Parathyroid adenoma (tissue), 2 donors: ENCODE measurements around the gene ARHGEF5.

Source experiments
- H2AFZ ChIP-seq: fragments of 300-600 bp; sonication (generic); one replicate; pipeline ENCODE4 v1.7.0; 2017; ENCODE audit warnings: antibody characterized with exemption, mild to moderate bottlenecking
- H3K27ac ChIP-seq: fragments of 300-600 bp; sonication (generic); one replicate; pipeline ENCODE4 v1.7.0; 2017
- H3K27me3 ChIP-seq: fragments of 300-600 bp; sonication (generic); one replicate; pipeline ENCODE4 v1.7.0; 2017; ENCODE audit warnings: low read length; ENCODE audit not compliant: control insufficient read depth, insufficient read depth
- H3K36me3 ChIP-seq: fragments of 300-600 bp; sonication (generic); one replicate; pipeline ENCODE4 v1.7.0; 2017; ENCODE audit warnings: low read length; ENCODE audit not compliant: control insufficient read depth, insufficient read depth
- H3K4me1 ChIP-seq: fragments of 300-600 bp; sonication (generic); one replicate; pipeline ENCODE4 v1.7.0; 2017; ENCODE audit warnings: control low read depth
- H3K4me2 ChIP-seq: fragments of 300-600 bp; sonication (generic); one replicate; pipeline ENCODE4 v1.7.0; 2017; ENCODE audit warnings: low read length
- H3K4me3 ChIP-seq: fragments of 300-600 bp; sonication (generic); one replicate; pipeline ENCODE4 v1.7.0; 2017; ENCODE audit warnings: low read depth, low read length
- H3K79me2 ChIP-seq: fragments of 300-600 bp; sonication (generic); one replicate; pipeline ENCODE4 v1.7.0; 2017; ENCODE audit warnings: control low read depth
- H3K9ac ChIP-seq: fragments of 300-600 bp; sonication (generic); one replicate; pipeline ENCODE4 v1.7.0; 2017; ENCODE audit warnings: mild to moderate bottlenecking
- H3K9me3 ChIP-seq: fragments of 300-600 bp; sonication (generic); one replicate; pipeline ENCODE4 v1.7.0; 2017; ENCODE audit warnings: low read length; ENCODE audit not compliant: control insufficient read depth
- TF ChIP-seq, protein P1 (sequence below): fragments of 300-600 bp; sonication (generic); IDR thresholded peaks from one replicate; pipeline ENCODE4 v1.7.0; 2017; ENCODE audit warnings: antibody characterized with exemption, mild to moderate bottlenecking
- donor health status: primary hyperparathyroidism.

Gene ARHGEF5

DNA sequence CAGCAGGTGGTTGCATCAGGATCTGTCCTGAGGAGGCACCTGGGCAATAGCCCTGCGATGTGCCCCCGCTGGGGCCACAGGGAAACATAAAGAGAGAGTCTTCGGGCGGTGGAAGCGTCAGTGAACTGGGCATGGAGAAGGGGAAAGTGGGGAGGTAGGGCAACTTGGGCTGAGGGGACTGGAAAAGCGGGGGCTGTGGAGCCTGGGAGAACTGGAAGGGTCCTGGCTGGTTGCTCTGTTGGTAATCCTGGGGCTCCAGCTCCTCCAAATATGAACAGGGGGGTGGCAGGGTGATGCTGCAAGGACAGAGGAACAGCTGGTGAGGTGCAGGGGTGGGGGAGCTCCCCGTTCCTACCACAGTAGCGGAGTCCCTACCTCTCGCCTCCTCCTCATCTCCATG is 43.1 kb downstream of the ARHGEF5 start:
- Histone ChIP-seq H2AFZ (no peak overlapping the region), H3K27me3 (no peaks in the 10 kb centered on the region), H3K36me3 (no peaks in the 10 kb centered on the region), H3K4me1 (no peaks in the 10 kb centered on the region), H3K79me2 (no peaks in the 10 kb centered on the region), H3K27ac (no peak overlapping the region), H3K9ac (no peak overlapping the region), H3K4me3 (no peak overlapping the region), H3K4me2 (no peak overlapping the region), H3K9me3 (no peaks in the 10 kb centered on the region)
- TF ChIP-seq, protein P1, sequence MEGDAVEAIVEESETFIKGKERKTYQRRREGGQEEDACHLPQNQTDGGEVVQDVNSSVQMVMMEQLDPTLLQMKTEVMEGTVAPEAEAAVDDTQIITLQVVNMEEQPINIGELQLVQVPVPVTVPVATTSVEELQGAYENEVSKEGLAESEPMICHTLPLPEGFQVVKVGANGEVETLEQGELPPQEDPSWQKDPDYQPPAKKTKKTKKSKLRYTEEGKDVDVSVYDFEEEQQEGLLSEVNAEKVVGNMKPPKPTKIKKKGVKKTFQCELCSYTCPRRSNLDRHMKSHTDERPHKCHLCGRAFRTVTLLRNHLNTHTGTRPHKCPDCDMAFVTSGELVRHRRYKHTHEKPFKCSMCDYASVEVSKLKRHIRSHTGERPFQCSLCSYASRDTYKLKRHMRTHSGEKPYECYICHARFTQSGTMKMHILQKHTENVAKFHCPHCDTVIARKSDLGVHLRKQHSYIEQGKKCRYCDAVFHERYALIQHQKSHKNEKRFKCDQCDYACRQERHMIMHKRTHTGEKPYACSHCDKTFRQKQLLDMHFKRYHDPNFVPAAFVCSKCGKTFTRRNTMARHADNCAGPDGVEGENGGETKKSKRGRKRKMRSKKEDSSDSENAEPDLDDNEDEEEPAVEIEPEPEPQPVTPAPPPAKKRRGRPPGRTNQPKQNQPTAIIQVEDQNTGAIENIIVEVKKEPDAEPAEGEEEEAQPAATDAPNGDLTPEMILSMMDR: no peak

- Histone ChIP-seq H3K4me2 (no peak overlapping the region), H3K9me3 (no peaks in the 10 kb centered on the region), H2AFZ (no peak overlapping the region), H3K79me2 (no peaks in the 10 kb centered on the region), H3K4me3 (no peak overlapping the region), H3K9ac (no peak overlapping the region), H3K27me3 (no peaks in the 10 kb centered on the region), H3K36me3 (no peaks in the 10 kb centered on the region), H3K27ac (no peak overlapping the region), H3K4me1 (no peaks in the 10 kb centered on the region)
- TF ChIP-seq, protein P1: no peak
These were observed 43.7 kb downstream of the ARHGEF5 start for GRCh38 chr7:144398911-144399310.

- H3K9me3 ChIP-seq: no peaks in the 10 kb centered on the region
- no peaks in the 10 kb centered on the region for H3K4me1 ChIP-seq
- no peaks in the 10 kb centered on the region for H3K36me3 ChIP-seq
- no peak overlapping the region for H3K4me3 ChIP-seq
- no peak overlapping the region for H3K27ac ChIP-seq
- H3K9ac ChIP-seq: no peak overlapping the region
- no peak overlapping the region for H3K4me2 ChIP-seq
- H3K79me2 ChIP-seq: no peaks in the 10 kb centered on the region
- no peak overlapping the region for H2AFZ ChIP-seq
- H3K27me3 ChIP-seq: no peaks in the 10 kb centered on the region
- TF ChIP-seq, protein P1: no peak
These were observed 44.7 kb downstream of the ARHGEF5 start for GRCh38 chr7:144399946-144400345.

- no peak overlapping the region for H3K4me2 ChIP-seq
- no peaks in the 10 kb centered on the region for H3K79me2 ChIP-seq
- H3K27ac ChIP-seq: no peak overlapping the region
- no peaks in the 10 kb centered on the region for H3K4me1 ChIP-seq
- no peaks in the 10 kb centered on the region for H3K9me3 ChIP-seq
- H3K4me3 ChIP-seq: no peak overlapping the region
- TF ChIP-seq, protein P1: no peak
- no peaks in the 10 kb centered on the region for H3K36me3 ChIP-seq
- H3K9ac ChIP-seq: no peak overlapping the region
- H2AFZ ChIP-seq: no peak overlapping the region
- H3K27me3 ChIP-seq: no peaks in the 10 kb centered on the region
These were observed 46.3 kb downstream of the ARHGEF5 start for GRCh38 chr7:144401490-144401889.

DNA sequence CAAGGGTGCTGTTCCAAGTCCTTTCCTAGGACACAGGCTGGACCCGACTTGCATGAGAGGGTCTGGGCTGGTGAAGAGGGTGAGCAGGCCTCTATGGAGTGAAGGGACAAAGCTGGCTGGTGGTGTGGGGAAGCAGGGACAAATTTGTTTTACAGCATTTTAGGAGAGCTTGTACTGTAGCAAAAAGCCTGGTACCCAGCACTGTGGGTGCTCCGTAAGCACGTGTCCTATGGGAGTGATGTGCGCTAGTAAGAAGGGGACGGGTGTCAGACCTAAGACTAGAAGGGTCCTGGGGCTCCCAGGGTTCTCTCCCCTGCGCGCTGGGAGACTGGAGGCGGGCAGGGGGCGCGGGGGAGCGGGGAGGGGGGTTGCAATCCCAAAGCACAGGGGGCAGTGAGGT is 47.9 kb downstream of the ARHGEF5 start:
- Histone ChIP-seq H3K4me2 (no peak overlapping the region), H3K9me3 (no peaks in the 10 kb centered on the region), H2AFZ (no peak overlapping the region), H3K27me3 (no peaks in the 10 kb centered on the region), H3K4me1 (no peaks in the 10 kb centered on the region), H3K4me3 (no peak overlapping the region), H3K79me2 (no peaks in the 10 kb centered on the region), H3K9ac (no peak overlapping the region), H3K36me3 (no peaks in the 10 kb centered on the region), H3K27ac (no peak overlapping the region)
- TF ChIP-seq, protein P1: no peak
